ENCODE results near the gene KMT5B.
A peak's percentile ranks its signal among the peaks of the same experiment; 100 is the strongest.

KMT5B gene

GRCh38 chr11:68142441-68143309 lies 70.4 kb downstream of the KMT5B start:
- no peak for DNase-seq (ENCODE audit: low spot score)

GRCh38 chr11:68142028-68142412 lies 71.1 kb downstream of the KMT5B start:
- no peak for DNase-seq (ENCODE audit: low spot score)

- no peak for DNase-seq (ENCODE audit: low spot score)
These were observed 71.7 kb downstream of the KMT5B start for GRCh38 chr11:68141246-68142027.

- DNase-seq (ENCODE audit: low spot score): no peak
These were observed 72.4 kb downstream of the KMT5B start for GRCh38 chr11:68140496-68141245.

GRCh38 chr11:68138237-68138636 lies 74.9 kb downstream of the KMT5B start:
- DNase-seq (ENCODE audit: low spot score): no peak

GRCh38 chr11:68137833-68138232 lies 75.3 kb downstream of the KMT5B start:
- no peak for DNase-seq (ENCODE audit: low spot score)

GRCh38 chr11:68136866-68137265 lies 76.2 kb downstream of the KMT5B start:
- no peak for DNase-seq (ENCODE audit: low spot score)

- DNase-seq (ENCODE audit: low spot score): no peak
These were observed 77.9 kb downstream of the KMT5B start for GRCh38 chr11:68135161-68135560.

GRCh38 chr11:68133761-68134160 lies 79.3 kb downstream of the KMT5B start:
- DNase-seq (ENCODE audit: low spot score): no peak

- no peak for DNase-seq (ENCODE audit: low spot score)
These were observed 83.0 kb downstream of the KMT5B start for GRCh38 chr11:68130121-68130520.

GRCh38 chr11:68128682-68129327 lies 84.3 kb downstream of the KMT5B start:
- no peak for DNase-seq (ENCODE audit: low spot score)

- DNase-seq (ENCODE audit: low spot score): no peak
These were observed 85.1 kb downstream of the KMT5B start for GRCh38 chr11:68127714-68128681.

- DNase-seq (ENCODE audit: low spot score): no peak
These were observed 87.9 kb downstream of the KMT5B start for GRCh38 chr11:68125164-68125563.

GRCh38 chr11:68122936-68123539 lies 90.1 kb downstream of the KMT5B start:
- DNase-seq (ENCODE audit: low spot score): no peak

GRCh38 chr11:68121067-68121899 lies 91.8 kb downstream of the KMT5B start, which contains the start of gene CHKA:
Gene CHKA (minus strand): TSS chr11:68121388. CDS start chr11:68121177, 211 bp downstream.
- DNase-seq (ENCODE audit: low spot score): peak; percentile 80

- DNase-seq (ENCODE audit: low spot score): peak; percentile 19
These were observed 92.6 kb downstream of the KMT5B start for GRCh38 chr11:68120273-68121066.

- DNase-seq (ENCODE audit: low spot score): no peak
These were observed 94.2 kb downstream of the KMT5B start for GRCh38 chr11:68118706-68119448.
